GM12878 (cell line): Measurements from ENCODE around the gene RRM2. TPM values are rescaled to one million over a fixed set of nuclear protein-coding genes. Genes with fewer than 3 reads are reported as not detected.

Experiments
- BACH1 ChIP-seq: fragments of 450-650 bp; IDR thresholded peaks from 2 replicates; pipeline ENCODE4 v1.6.1; 2017; ENCODE audit warnings: mild to moderate bottlenecking, borderline replicate concordance
- BMI1 ChIP-seq: fragments of 450-650 bp; IDR thresholded peaks from 2 replicates; pipeline ENCODE4 v1.6.1; 2016; ENCODE audit warnings: mild to moderate bottlenecking, moderate library complexity, borderline replicate concordance
- CBX5 ChIP-seq: sonication (generic); IDR thresholded peaks from 2 replicates; pipeline ENCODE4 v1.6.1; 2016; ENCODE audit warnings: low read depth, moderate library complexity, mild to moderate bottlenecking, inconsistent platforms
- CHD1 ChIP-seq: IDR thresholded peaks from 2 replicates; pipeline ENCODE4 v1.6.1; 2012; ENCODE audit warnings: low read depth, low read length, improper control_type of control experiment
- CREB1 ChIP-seq: IDR thresholded peaks from 2 replicates; pipeline ENCODE4 v1.6.1; 2012; ENCODE audit warnings: low read depth, mild to moderate bottlenecking, inconsistent platforms
- EZH2 ChIP-seq: IDR thresholded peaks from 2 replicates; pipeline ENCODE4 v1.6.1; 2012; ENCODE audit warnings: low read depth, mild to moderate bottlenecking, control low read depth, inconsistent platforms, low read length, borderline replicate concordance; ENCODE audit not compliant: control insufficient read depth
- HDAC6 ChIP-seq: fragments of 200-600 bp; sonication (generic); IDR thresholded peaks from one replicate; pipeline ENCODE4 v1.8.0; 2017; ENCODE audit warnings: antibody characterized with exemption; ENCODE audit not compliant: unreplicated experiment
- HDGF ChIP-seq: fragments of 450-650 bp; IDR thresholded peaks from 2 replicates; pipeline ENCODE4 v1.6.1; 2016; ENCODE audit warnings: antibody characterized with exemption
- HSF1 ChIP-seq: fragments of 150-350 bp; IDR thresholded peaks from 2 replicates; pipeline ENCODE4 v1.6.1; 2014; ENCODE audit warnings: mild to moderate bottlenecking, low read depth, low read length
- MEF2A ChIP-seq: IDR thresholded peaks from 2 replicates; pipeline ENCODE4 v1.6.1; 2011; ENCODE audit warnings: low read depth, mild to moderate bottlenecking, low read length, moderate library complexity; ENCODE audit not compliant: insufficient read depth
- MYC ChIP-seq: IDR thresholded peaks from 2 replicates; pipeline ENCODE4 v1.6.1; 2011; ENCODE audit warnings: mild to moderate bottlenecking, low read length, moderate library complexity, inconsistent platforms; ENCODE audit not compliant: insufficient read depth, insufficient replicate concordance, insufficient read length, severe bottlenecking
- NFIC ChIP-seq: IDR thresholded peaks from 2 replicates; pipeline ENCODE4 v1.6.1; 2012; ENCODE audit warnings: low read depth, mild to moderate bottlenecking, inconsistent platforms, low read length, moderate library complexity
- NFYA ChIP-seq: IDR thresholded peaks from 2 replicates; pipeline ENCODE4 v1.6.1; 2011; ENCODE audit warnings: low read depth, mild to moderate bottlenecking, low read length, improper control_type of control experiment, borderline replicate concordance
- POLR2AphosphoS2 ChIP-seq: IDR thresholded peaks from 2 replicates; pipeline ENCODE4 v1.6.1; 2011; ENCODE audit warnings: low read depth, mild to moderate bottlenecking, low read length, improper control_type of control experiment, moderate library complexity
- RAD51 ChIP-seq: fragments of 450-650 bp; IDR thresholded peaks from 2 replicates; pipeline ENCODE4 v1.6.1; 2016; ENCODE audit warnings: moderate library complexity, mild to moderate bottlenecking, inconsistent platforms
- SP1 ChIP-seq: IDR thresholded peaks from one replicate; pipeline ENCODE4 v1.6.1; 2011; ENCODE audit warnings: low read depth, low read length
- YY1 ChIP-seq: IDR thresholded peaks from 2 replicates; pipeline ENCODE4 v1.6.1; 2011; ENCODE audit warnings: low read depth, mild to moderate bottlenecking, low read length
- ZNF217 ChIP-seq: fragments of 450-650 bp; IDR thresholded peaks from 2 replicates; pipeline ENCODE4 v1.6.1; 2017; ENCODE audit warnings: antibody characterized with exemption, mild to moderate bottlenecking
- ZNF24 ChIP-seq: fragments of 450-650 bp; IDR thresholded peaks from 2 replicates; pipeline ENCODE4 v1.6.1; 2017; ENCODE audit warnings: antibody characterized with exemption, mild to moderate bottlenecking
- ZNF274 ChIP-seq: IDR thresholded peaks from one replicate; pipeline ENCODE4 v1.8.0; 2011; ENCODE audit not compliant: insufficient read length, insufficient read depth
- polyA plus RNA-seq, 11 experiments: library from polyadenylated mRNA; depleted of rRNA in 4 of 11; unstranded in 6 of 11; stranded (reverse) in 5 of 11; fragments of >200 nt; fragmentation: Nextera tagmentation in 4 of 11; fragmentation: Illumina TruSeq in 1 of 11; extraction: Ambion mirVana in 4 of 11; extraction: Trizol in 1 of 11; gene quantifications; 1 replicate in 1 of 11; 2 replicates in 10 of 11; pipeline versions ENCODE4 v1.2.1 to v1.2.3, GENCODE V29; 2011 to 2016; ENCODE audit warnings: inconsistent platforms in 2 of 11, missing spikeins in 2 of 11, low read depth in 1 of 11
- total RNA-seq, 4 experiments: library from RNA; depleted of rRNA in 3 of 4; stranded (reverse); fragments of >200 nt in 3 of 4; fragmentation: Illumina TruSeq in 1 of 4; extraction: Trizol in 1 of 4; gene quantifications; 2 replicates each; pipeline versions ENCODE4 v1.2.1 to v1.2.3, GENCODE V29; 2013 to 2021
- TF ChIP-seq, protein P1 (sequence below): fragments of 450-650 bp; IDR thresholded peaks from 2 replicates; pipeline ENCODE4 v1.6.1; 2017; ENCODE audit warnings: mild to moderate bottlenecking, moderate library complexity
- TF ChIP-seq, protein P2 (sequence below): IDR thresholded peaks from 2 replicates; pipeline ENCODE4 v1.6.1; 2012; ENCODE audit warnings: low read depth, low read length, improper control_type of control experiment
- TF ChIP-seq, protein P3 (sequence below): fragments of 450-650 bp; conservative IDR thresholded peaks from 2 replicates; pipeline ENCODE4 v1.6.1; 2017; ENCODE audit warnings: mild to moderate bottlenecking, moderate library complexity

The RRM2 gene
- total and polyA plus RNA-seq, 10 of the 15 experiments (the other 5 are each of a cell fraction or from before 2014, with no cell fraction given): 54.4 to 771 (median 159) TPM

DNA sequence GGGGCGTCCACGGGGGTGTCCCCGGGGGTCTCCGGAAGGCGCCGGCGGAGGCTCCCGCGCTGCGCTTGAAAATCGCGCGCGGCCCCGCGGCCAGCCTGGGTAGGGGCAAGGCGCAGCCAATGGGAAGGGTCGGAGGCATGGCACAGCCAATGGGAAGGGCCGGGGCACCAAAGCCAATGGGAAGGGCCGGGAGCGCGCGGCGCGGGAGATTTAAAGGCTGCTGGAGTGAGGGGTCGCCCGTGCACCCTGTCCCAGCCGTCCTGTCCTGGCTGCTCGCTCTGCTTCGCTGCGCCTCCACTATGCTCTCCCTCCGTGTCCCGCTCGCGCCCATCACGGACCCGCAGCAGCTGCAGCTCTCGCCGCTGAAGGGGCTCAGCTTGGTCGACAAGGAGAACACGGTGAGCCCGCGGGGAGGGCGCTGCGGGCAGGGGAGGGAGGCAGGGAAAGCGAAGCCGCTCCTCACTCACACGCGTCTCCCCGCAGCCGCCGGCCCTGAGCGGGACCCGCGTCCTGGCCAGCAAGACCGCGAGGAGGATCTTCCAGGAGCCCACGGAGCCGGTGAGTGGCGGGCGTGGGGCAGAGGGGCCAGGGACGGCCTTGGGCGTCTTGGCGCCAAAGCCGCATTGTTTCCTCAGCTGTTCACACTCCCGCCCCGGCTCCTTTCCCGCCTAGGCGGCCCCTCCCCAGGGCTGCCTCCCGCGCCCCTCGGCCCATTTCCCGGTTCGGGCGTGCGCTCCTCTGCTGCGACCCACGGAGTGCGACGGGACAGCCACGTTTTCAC is at the start of gene RRM2 (continued):
- no peak for TF ChIP-seq NFIC
- TF ChIP-seq HDAC6: no peak
- TF ChIP-seq, protein P1, sequence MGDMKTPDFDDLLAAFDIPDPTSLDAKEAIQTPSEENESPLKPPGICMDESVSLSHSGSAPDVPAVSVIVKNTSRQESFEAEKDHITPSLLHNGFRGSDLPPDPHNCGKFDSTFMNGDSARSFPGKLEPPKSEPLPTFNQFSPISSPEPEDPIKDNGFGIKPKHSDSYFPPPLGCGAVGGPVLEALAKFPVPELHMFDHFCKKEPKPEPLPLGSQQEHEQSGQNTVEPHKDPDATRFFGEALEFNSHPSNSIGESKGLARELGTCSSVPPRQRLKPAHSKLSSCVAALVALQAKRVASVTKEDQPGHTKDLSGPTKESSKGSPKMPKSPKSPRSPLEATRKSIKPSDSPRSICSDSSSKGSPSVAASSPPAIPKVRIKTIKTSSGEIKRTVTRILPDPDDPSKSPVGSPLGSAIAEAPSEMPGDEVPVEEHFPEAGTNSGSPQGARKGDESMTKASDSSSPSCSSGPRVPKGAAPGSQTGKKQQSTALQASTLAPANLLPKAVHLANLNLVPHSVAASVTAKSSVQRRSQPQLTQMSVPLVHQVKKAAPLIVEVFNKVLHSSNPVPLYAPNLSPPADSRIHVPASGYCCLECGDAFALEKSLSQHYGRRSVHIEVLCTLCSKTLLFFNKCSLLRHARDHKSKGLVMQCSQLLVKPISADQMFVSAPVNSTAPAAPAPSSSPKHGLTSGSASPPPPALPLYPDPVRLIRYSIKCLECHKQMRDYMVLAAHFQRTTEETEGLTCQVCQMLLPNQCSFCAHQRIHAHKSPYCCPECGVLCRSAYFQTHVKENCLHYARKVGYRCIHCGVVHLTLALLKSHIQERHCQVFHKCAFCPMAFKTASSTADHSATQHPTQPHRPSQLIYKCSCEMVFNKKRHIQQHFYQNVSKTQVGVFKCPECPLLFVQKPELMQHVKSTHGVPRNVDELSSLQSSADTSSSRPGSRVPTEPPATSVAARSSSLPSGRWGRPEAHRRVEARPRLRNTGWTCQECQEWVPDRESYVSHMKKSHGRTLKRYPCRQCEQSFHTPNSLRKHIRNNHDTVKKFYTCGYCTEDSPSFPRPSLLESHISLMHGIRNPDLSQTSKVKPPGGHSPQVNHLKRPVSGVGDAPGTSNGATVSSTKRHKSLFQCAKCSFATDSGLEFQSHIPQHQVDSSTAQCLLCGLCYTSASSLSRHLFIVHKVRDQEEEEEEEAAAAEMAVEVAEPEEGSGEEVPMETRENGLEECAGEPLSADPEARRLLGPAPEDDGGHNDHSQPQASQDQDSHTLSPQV: no peak
- no peak; the same call in none of the 2 replicates for TF ChIP-seq POLR2AphosphoS2
- TF ChIP-seq ZNF24: no peak
- peak; percentile 98 for TF ChIP-seq SP1
- TF ChIP-seq YY1: no peak
- no peak for TF ChIP-seq RAD51
- TF ChIP-seq, protein P2, sequence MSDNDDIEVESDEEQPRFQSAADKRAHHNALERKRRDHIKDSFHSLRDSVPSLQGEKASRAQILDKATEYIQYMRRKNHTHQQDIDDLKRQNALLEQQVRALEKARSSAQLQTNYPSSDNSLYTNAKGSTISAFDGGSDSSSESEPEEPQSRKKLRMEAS: peak; percentile 43; the same call in 1 of the 2 replicates
- no peak for TF ChIP-seq EZH2
- TF ChIP-seq HSF1: no peak
- TF ChIP-seq CBX5: no peak
- 0 out of 2 replicates have a peak, but pooled peaks have one; percentile 31 for TF ChIP-seq HDGF
- no peak for TF ChIP-seq BACH1
- no peak for TF ChIP-seq MEF2A
- TF ChIP-seq ZNF274: no peak
- no peak for TF ChIP-seq BMI1
- TF ChIP-seq ZNF217: no peak
- no peak for TF ChIP-seq MYC
- TF ChIP-seq CREB1: 0 out of 2 replicates have a peak, but pooled peaks have one; percentile 9
- TF ChIP-seq CHD1: no peak
- TF ChIP-seq, protein P3, sequence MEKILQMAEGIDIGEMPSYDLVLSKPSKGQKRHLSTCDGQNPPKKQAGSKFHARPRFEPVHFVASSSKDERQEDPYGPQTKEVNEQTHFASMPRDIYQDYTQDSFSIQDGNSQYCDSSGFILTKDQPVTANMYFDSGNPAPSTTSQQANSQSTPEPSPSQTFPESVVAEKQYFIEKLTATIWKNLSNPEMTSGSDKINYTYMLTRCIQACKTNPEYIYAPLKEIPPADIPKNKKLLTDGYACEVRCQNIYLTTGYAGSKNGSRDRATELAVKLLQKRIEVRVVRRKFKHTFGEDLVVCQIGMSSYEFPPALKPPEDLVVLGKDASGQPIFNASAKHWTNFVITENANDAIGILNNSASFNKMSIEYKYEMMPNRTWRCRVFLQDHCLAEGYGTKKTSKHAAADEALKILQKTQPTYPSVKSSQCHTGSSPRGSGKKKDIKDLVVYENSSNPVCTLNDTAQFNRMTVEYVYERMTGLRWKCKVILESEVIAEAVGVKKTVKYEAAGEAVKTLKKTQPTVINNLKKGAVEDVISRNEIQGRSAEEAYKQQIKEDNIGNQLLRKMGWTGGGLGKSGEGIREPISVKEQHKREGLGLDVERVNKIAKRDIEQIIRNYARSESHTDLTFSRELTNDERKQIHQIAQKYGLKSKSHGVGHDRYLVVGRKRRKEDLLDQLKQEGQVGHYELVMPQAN: peak; percentile 100
- peak; percentile 69; the same call in 1 of the 2 replicates for TF ChIP-seq NFYA
